GM19438 (cell line): ENCODE data around the gene CYP2A7.
"Not testable (repeated sequence)": the region's sequence is repeated elsewhere in the genome, so short reads cannot be mapped to it uniquely, and the experiment has no call there.

ENCODE experiments used
- ATAC-seq: cut with Tn5 transposase; IDR thresholded peaks from one replicate; pipeline ENCODE4 v1.9.1; 2021; ENCODE audit warnings: low read depth; ENCODE audit not compliant: unreplicated experiment

Gene CYP2A7, protein sequence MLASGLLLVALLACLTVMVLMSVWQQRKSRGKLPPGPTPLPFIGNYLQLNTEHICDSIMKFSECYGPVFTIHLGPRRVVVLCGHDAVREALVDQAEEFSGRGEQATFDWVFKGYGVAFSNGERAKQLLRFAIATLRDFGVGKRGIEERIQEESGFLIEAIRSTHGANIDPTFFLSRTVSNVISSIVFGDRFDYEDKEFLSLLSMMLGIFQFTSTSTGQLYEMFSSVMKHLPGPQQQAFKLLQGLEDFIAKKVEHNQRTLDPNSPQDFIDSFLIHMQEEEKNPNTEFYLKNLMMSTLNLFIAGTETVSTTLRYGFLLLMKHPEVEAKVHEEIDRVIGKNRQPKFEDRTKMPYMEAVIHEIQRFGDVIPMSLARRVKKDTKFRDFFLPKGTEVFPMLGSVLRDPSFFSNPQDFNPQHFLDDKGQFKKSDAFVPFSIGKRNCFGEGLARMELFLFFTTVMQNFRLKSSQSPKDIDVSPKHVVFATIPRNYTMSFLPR

GRCh38 chr19:40882062-40882461 is at the start of gene CYP2A7:
TSS of gene CYP2A7 (minus strand) at chr19:40882231. CDS start at chr19:40882210, 21 bp downstream.
- ATAC-seq: not testable (repeated sequence)

GRCh38 chr19:40930799-40931198 is 48.8 kb upstream of the CYP2A7 start:
- ATAC-seq: not testable (repeated sequence)

DNA sequence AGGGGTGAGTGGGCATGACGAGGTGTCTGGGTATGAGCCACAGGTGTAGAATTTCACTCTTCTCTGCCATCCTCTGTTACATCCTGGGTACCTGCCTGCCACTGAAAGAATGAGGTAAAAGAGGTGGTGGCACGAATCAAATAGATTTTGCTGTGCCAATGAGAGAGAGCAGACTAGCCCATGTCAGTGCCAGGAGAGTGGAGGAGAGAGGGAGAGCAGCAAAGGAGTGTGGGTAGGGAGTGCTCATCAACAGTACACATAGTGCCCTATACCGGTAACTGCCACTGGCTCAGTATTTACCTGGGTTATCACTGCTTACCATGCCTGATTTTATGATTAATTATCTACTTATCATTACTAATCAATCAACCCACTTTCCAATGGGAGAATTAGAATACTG is 47.9 kb upstream of the CYP2A7 start:
- ATAC-seq: not testable (repeated sequence)

- no peak for ATAC-seq
Observed at GRCh38 chr19:40928850-40929249, 46.8 kb upstream of the CYP2A7 start.

GRCh38 chr19:40927567-40927966 is 45.5 kb upstream of the CYP2A7 start:
- ATAC-seq: no peak

GRCh38 chr19:40926276-40926675 is 44.2 kb upstream of the CYP2A7 start:
- not testable (repeated sequence) for ATAC-seq

- no peak for ATAC-seq
Observed at GRCh38 chr19:40923934-40924391, 41.9 kb upstream of the CYP2A7 start.

- not testable (repeated sequence) for ATAC-seq
Observed at GRCh38 chr19:40922237-40923160, 40.5 kb upstream of the CYP2A7 start.

DNA sequence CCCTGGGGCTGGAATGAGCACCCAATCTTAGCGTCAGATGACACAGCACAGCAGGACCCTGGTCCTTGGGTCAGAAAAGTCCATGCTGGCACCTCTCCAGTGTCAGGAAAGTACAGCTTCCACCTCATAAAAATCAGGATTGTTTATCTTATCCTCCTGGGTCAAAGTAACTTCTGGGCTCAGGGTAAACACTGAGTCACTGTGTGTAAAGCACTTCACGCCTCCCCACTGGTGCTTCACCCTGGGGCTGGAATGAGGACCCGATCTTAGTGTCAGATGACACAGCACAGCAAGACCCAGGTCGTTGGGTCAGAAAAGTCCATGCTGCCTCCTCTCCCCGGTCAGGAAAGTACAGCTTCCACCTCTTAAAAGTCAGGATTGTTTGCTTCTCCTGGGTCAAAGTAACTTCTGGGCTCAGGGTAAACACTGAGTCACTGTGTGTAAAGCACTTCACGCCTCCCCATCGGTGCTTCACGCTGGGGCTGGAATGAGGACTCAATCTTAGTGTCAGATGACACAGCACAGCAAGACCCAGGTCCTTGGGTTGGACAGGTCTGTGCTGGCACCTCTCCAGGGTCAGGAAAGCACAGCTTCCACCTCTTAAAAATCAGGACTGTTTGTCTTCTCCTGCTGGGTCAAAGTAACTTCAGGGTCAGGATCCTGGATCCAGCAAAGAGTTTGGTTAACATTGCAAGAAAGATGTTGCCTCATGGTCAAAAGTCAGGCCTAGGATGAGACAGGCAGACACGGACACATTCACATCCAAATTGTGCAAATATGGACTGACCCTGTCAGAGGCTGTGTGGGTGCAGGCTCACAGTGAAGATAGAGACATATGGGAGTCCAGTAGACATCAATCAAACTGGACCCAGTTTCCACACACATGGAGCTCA is 39.2 kb upstream of the CYP2A7 start:
- ATAC-seq: no peak

DNA sequence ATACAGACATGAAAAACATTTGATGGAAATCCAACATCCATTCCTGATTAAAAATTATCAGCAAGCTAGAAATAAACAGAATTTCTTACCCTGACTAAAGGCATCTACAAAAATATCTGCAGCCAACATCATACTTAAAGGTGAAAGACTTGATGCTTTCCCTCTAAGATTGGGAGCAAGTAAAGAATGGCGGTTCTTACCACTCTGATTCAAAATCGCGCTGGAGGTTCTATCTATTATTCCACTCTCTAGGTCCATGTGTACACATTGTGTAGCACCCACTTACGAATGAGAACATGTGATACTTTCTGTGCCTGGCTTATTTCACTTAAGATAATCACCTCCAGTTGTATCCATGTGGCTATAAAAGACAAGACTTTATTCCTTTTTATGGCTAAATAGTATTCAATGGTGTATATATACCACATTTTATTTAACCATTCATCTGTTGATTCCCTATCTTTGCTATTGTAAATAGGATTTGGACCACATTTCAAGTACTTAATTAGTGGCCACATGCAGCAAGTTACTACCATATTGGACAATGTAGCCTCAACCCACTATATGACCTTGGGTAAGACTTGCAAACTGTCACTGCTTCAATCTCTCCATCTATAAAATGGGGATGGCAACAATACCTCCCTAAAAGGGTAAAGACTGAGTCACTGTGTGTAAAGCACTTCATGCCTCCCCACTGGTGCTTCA is 38.4 kb upstream of the CYP2A7 start:
- no peak for ATAC-seq

DNA sequence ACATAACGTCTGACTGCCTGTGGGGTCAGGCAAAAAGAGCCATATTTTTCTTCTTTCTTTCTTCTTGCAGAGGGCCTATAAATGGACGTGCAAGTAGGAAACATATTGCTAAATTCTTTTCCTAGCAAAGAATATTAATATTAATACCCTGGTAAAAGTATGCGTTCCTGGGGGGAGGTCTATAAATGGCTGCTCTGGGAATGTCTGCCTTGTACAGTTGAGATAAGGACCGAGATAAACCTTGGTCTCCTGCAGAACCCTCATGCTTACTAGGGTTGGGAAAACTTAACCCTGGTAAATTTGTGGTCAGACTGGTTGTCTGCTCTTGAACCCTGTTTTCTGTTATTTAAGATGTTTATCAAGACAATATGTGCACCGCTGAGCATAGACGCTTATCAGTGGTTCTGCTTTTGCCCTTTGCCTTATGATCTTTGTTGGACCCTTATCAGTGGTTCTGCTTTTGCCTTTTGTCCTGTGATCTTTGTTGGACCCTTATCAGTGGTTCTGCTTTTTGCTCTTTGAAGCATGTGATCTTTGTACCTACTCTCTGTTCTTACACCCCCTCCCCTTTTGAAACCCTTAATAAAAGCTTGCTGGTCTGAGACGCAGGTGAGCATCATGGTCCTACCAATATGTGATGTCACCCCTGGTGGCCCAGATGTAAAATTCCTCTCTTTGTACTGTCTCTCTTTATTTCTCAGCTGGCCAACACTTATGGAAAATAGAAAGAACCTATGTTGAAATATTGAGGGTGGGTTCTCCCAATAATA is 37.7 kb upstream of the CYP2A7 start:
- not testable (repeated sequence) for ATAC-seq

DNA sequence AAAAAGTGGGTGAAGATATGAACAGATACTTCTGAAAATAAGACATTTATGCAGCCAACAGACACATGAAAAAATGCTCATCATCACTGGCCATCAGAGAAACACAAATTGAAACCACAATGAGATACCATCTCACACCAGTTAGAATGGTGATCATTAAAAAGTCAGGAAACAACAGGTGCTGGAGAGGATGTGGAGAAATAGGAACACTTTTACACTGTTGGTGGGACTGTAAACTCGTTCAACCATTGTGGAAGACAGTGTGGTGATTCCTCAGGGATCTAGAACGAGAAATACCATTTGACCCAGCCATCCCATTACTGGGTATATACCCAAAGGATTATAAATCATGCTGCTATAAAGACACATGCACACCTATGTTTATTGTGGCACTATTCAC is 36.3 kb upstream of the CYP2A7 start:
- ATAC-seq: not testable (repeated sequence)

DNA sequence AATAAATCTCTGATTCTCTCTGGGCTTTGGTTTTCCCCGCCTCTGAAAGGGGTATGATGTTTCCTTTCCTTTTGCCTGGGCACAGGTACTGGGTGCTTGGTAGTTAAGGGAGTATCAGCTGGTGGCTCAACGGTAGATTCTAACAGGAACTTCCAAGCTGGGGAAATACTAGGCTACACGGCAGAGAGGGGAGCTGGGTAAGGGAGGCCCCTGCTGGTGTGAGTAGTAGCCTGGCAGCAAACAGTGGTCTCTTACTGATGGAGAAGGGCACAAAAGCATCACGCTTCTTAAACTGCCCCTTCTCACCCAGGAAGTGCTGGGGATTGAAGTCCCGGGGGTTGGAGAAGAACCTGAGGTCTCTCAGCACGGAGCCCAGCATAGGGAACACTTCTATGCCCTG is 26.9 kb upstream of the CYP2A7 start:
- no peak for ATAC-seq

DNA sequence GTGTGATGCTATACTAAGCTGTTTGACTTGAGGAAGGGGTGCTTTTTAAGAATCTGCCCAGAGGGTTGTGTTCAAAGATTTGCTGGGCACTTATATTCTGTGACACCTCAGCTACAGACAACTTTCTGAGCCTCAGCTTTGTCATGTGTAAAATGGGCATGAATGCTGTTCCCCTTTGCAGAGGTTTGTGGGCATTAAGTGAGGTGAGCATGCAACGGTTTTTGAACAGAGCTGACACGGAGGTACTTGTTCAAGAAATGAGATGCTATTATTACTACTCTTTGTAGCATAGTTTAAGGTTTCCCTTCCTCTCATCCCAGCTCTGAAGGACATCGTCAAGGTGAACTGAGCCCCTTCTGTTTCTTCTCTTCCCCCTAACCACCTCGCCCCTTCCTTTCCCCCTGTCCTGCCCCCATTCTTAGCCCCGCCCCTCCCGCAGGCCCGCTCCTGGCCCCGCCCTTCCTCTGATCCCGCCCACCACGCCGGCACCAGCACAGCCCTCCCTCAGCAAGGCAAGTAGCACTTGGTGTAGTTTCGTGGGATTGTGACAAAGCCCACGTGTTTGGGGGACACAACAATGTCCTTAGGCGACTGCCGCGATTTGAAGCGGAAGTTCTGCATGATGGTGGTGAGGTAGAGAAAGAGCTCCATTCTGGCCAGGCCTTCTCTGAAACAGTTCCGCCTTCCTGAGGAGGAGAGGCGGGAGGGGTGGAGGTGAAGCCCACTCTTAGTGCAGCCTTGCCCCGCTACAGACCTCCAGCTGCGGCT is 26.1 kb upstream of the CYP2A7 start:
- no peak for ATAC-seq

GRCh38 chr19:40906512-40906911 is 24.5 kb upstream of the CYP2A7 start:
- no peak for ATAC-seq

GRCh38 chr19:40904673-40905156 is 22.7 kb upstream of the CYP2A7 start:
- ATAC-seq: not testable (repeated sequence)

- not testable (repeated sequence) for ATAC-seq
Observed at GRCh38 chr19:40901975-40902750, 20.1 kb upstream of the CYP2A7 start.
